Measurements from ENCODE around the gene CENPF.

DNA sequence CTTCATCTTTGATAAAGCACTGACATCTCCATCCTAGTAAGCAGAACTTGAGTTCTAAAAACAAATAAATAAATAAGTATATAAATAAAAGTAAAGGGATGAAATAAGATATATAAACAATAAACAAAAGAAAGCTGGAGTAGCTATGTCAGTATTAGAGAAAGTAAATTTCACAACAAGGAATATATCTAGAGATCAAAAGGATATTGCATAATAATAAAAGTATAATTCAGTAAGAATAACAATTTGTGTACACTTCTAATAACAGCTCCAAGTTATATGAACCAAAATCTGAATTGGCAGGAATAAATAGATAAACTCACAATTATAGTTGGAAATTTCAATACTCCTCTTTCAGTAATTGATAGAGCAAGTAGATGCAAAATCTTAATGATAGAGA is 9.8 kb upstream of the CENPF start:
- TF ChIP-seq, protein P1, sequence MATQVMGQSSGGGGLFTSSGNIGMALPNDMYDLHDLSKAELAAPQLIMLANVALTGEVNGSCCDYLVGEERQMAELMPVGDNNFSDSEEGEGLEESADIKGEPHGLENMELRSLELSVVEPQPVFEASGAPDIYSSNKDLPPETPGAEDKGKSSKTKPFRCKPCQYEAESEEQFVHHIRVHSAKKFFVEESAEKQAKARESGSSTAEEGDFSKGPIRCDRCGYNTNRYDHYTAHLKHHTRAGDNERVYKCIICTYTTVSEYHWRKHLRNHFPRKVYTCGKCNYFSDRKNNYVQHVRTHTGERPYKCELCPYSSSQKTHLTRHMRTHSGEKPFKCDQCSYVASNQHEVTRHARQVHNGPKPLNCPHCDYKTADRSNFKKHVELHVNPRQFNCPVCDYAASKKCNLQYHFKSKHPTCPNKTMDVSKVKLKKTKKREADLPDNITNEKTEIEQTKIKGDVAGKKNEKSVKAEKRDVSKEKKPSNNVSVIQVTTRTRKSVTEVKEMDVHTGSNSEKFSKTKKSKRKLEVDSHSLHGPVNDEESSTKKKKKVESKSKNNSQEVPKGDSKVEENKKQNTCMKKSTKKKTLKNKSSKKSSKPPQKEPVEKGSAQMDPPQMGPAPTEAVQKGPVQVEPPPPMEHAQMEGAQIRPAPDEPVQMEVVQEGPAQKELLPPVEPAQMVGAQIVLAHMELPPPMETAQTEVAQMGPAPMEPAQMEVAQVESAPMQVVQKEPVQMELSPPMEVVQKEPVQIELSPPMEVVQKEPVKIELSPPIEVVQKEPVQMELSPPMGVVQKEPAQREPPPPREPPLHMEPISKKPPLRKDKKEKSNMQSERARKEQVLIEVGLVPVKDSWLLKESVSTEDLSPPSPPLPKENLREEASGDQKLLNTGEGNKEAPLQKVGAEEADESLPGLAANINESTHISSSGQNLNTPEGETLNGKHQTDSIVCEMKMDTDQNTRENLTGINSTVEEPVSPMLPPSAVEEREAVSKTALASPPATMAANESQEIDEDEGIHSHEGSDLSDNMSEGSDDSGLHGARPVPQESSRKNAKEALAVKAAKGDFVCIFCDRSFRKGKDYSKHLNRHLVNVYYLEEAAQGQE (IDR thresholded peaks at IDR 0.05; ENCODE audit: insufficient read depth in 1 of 2, low read depth in 2 of 2, low read length in 2 of 2): no peak
- TF ChIP-seq POLR2AphosphoS5 (IDR thresholded peaks at IDR 0.05; ENCODE audit: low read depth, low read length) (no peak), TAF1 (IDR thresholded peaks at IDR 0.05; ENCODE audit: borderline replicate concordance, insufficient read depth, low read length) (no peak), SIN3A (IDR thresholded peaks at IDR 0.05; ENCODE audit: borderline replicate concordance, insufficient read depth, low read length) (no peak)
